Tibial artery (tissue), 4 donors: ENCODE data around the gene MET.
"Not testable (repeated sequence)": the region's sequence is repeated elsewhere in the genome, so short reads cannot be mapped to it uniquely, and the experiment has no call there.

Experiments used
- DNase-seq, 2 donors: peaks; one replicate each; pipeline ENCODE4 v3.0.0-alpha.2; 2019
- H3K27ac ChIP-seq, 2 donors: fragments of 200-600 bp; sonication (generic) in 1 of 2; 1 replicate in 1 of 2; 2 replicates in 1 of 2; pipeline ENCODE4 v1.5.1; 2018 to 2019; ENCODE audit warnings: mild to moderate bottlenecking in 1 of 2
- H3K27me3 ChIP-seq, 2 donors: fragments of 200-600 bp; sonication (generic) in 1 of 2; one replicate each; pipeline versions ENCODE4 v1.5.1 to v1.6.0; 2016 to 2019
- H3K36me3 ChIP-seq, 3 donors: fragments of 200-600 bp; sonication (generic) in 2 of 3; one replicate each; pipeline ENCODE4 v1.5.1; 2016 to 2019; ENCODE audit warnings: mild to moderate bottlenecking in 2 of 3
- H3K4me1 ChIP-seq, 4 donors: fragments of 200-600 bp; sonication (generic) in 2 of 4; 1 replicate in 3 of 4; 2 replicates in 1 of 4; pipeline ENCODE4 v1.5.1; 2016 to 2019
- H3K4me3 ChIP-seq, 2 donors: fragments of 200-600 bp; sonication (generic) in 1 of 2; 1 replicate in 1 of 2; 2 replicates in 1 of 2; pipeline ENCODE4 v1.5.1; 2018 to 2019; ENCODE audit warnings: mild to moderate bottlenecking in 2 of 2
- H3K9me3 ChIP-seq, 3 donors: fragments of 200-600 bp; sonication (generic) in 1 of 3; one replicate each; pipeline ENCODE4 v1.5.1; 2016 to 2019
- CTCF ChIP-seq, 2 experiments: fragments of 200-600 bp in 1 of 2; fragments of 450-650 bp in 1 of 2; IDR thresholded peaks; one replicate each; pipeline ENCODE4 v1.5.1; 2017 to 2019; ENCODE audit warnings: antibody characterized with exemption in 2 of 2, mild to moderate bottlenecking in 1 of 2, moderate library complexity in 1 of 2
- intact Hi-C: fragments of 100-400 bp; cut with DNase I; formaldehyde crosslinking; loops from one replicate; pipeline ENCODE4 v1.15.0; 2023; ENCODE audit warnings: low total_unique reads

MET gene

GRCh38 chr7:116815041-116815440 lies 143.0 kb downstream of the MET start:
- intact Hi-C loops: no loop called here
- H3K4me1 ChIP-seq: peaks cover 0 to 13% (median 4%) of the 10 kb centered on the region in 4 donors
- TF ChIP-seq CTCF (IDR thresholded peaks at IDR 0.05): no peak
- no peaks in the 10 kb centered on the region for H3K27me3 ChIP-seq
- H3K4me3 ChIP-seq: no peak overlapping the region
- no peak overlapping the region for H3K27ac ChIP-seq
- no peaks in the 10 kb centered on the region for H3K36me3 ChIP-seq
- no peak for DNase-seq
- no peaks in the 10 kb centered on the region for H3K9me3 ChIP-seq

GRCh38 chr7:116820149-116820548 lies 148.2 kb downstream of the MET start:
- Histone ChIP-seq H3K27ac (no peak overlapping the region), H3K4me1 (no peaks in the 10 kb centered on the region), H3K9me3 (no peaks in the 10 kb centered on the region), H3K27me3 (no peaks in the 10 kb centered on the region), H3K36me3 (no peaks in the 10 kb centered on the region), H3K4me3 (no peak overlapping the region)
- DNase-seq: no peak
- intact Hi-C loops: no loop called here
- no peak for TF ChIP-seq CTCF (IDR thresholded peaks at IDR 0.05)

- H3K27ac ChIP-seq, DNase-seq, intact Hi-C loops, H3K4me3 ChIP-seq, H3K4me1 ChIP-seq, H3K27me3 ChIP-seq, H3K36me3 ChIP-seq, H3K9me3 ChIP-seq: not testable (repeated sequence)
These were observed 149.7 kb downstream of the MET start for GRCh38 chr7:116821647-116822046.

- intact Hi-C loops: no loop called here
- no peaks in the 10 kb centered on the region for H3K27me3 ChIP-seq
- no peaks in the 10 kb centered on the region for H3K36me3 ChIP-seq
- no peak for TF ChIP-seq CTCF (IDR thresholded peaks at IDR 0.05)
- no peaks in the 10 kb centered on the region for H3K9me3 ChIP-seq
- H3K4me3 ChIP-seq: no peak overlapping the region
- H3K27ac ChIP-seq: no peak overlapping the region
- DNase-seq: no peak
- no peaks in the 10 kb centered on the region for H3K4me1 ChIP-seq
These were observed 152.5 kb downstream of the MET start for GRCh38 chr7:116824449-116824848.

GRCh38 chr7:116828281-116828680 lies 156.3 kb downstream of the MET start:
- DNase-seq: no peak
- no peaks in the 10 kb centered on the region for H3K27me3 ChIP-seq
- intact Hi-C loops: no loop called here
- no peaks in the 10 kb centered on the region for H3K4me1 ChIP-seq
- no peak overlapping the region for H3K27ac ChIP-seq
- H3K9me3 ChIP-seq: no peaks in the 10 kb centered on the region
- H3K4me3 ChIP-seq: no peak overlapping the region
- H3K36me3 ChIP-seq: no peaks in the 10 kb centered on the region
- TF ChIP-seq CTCF (IDR thresholded peaks at IDR 0.05): no peak

- Histone ChIP-seq H3K27ac (no peak overlapping the region), H3K4me3 (no peak overlapping the region), H3K27me3 (no peaks in the 10 kb centered on the region), H3K4me1 (no peaks in the 10 kb centered on the region), H3K36me3 (no peaks in the 10 kb centered on the region), H3K9me3 (no peaks in the 10 kb centered on the region)
- DNase-seq: no peak
- intact Hi-C loops: no loop called here
- no peak for TF ChIP-seq CTCF (IDR thresholded peaks at IDR 0.05)
These were observed 157.0 kb downstream of the MET start for GRCh38 chr7:116829041-116829440.
